CD4-positive, alpha-beta memory T cell (primary cell): ENCODE results near the gene NPEPL1. TPM values are rescaled to one million over a fixed set of nuclear protein-coding genes. Genes with fewer than 3 reads are reported as not detected.

Source experiments
- CTCF ChIA-PET: fragments of 350-600 bp; sonication (Branson Sonifier 250); formaldehyde crosslinking; loops from one replicate; lab custom pipeline; 2021; ENCODE audit warnings: inconsistent platforms; ENCODE audit not compliant: partially characterized antibody; lab: Charles Lee
- POLR2A ChIA-PET: fragments of 350-600 bp; sonication (Branson Sonifier 250); formaldehyde crosslinking; loops from one replicate; lab custom pipeline; 2021; ENCODE audit not compliant: partially characterized antibody; lab: Charles Lee
- DNase-seq, 5 donors: peaks; one replicate each; pipeline versions ENCODE4 v3.0.0 to v3.0.0-alpha.2; 2020 to 2022; ENCODE audit warnings: mixed read lengths in 1 of 5
- H3K27ac ChIP-seq: one replicate; pipeline ENCODE4 v1.7.0; 2013; ENCODE audit warnings: low read depth, low read length
- H3K27me3 ChIP-seq: 2 replicates; pipeline ENCODE4 v1.7.0; 2013; ENCODE audit warnings: mild to moderate bottlenecking, low read length, moderate library complexity; ENCODE audit not compliant: insufficient read depth
- H3K36me3 ChIP-seq: 2 replicates; pipeline ENCODE4 v1.7.0; 2013; ENCODE audit warnings: mild to moderate bottlenecking, low read length, moderate library complexity; ENCODE audit not compliant: insufficient read depth
- H3K4me1 ChIP-seq: 2 replicates; pipeline ENCODE4 v1.7.0; 2013; ENCODE audit warnings: mild to moderate bottlenecking, low read length, moderate library complexity; ENCODE audit not compliant: insufficient read depth
- H3K4me3 ChIP-seq, 2 donors: one replicate each; pipeline ENCODE4 v1.7.0; 2013; ENCODE audit warnings: low read length in 2 of 2, mild to moderate bottlenecking in 1 of 2
- H3K9me3 ChIP-seq, 2 donors: one replicate each; pipeline ENCODE4 v1.7.0; 2013; ENCODE audit warnings: low read length in 2 of 2, control low read depth in 1 of 2; ENCODE audit not compliant: control insufficient read depth in 1 of 2
- H3K27ac Mint-ChIP-seq, 7 donors: one replicate each; pipeline ENCODE4 v1.8.0; 2020 to 2021; ENCODE audit warnings: mixed read lengths in 7 of 7, mild to moderate bottlenecking in 6 of 7, inconsistent platforms in 3 of 7, moderate library complexity in 3 of 7
- H3K27me3 Mint-ChIP-seq, 2 donors: one replicate each; pipeline ENCODE4 v1.8.0; 2020 to 2021; ENCODE audit warnings: mixed read lengths in 2 of 2
- H3K36me3 Mint-ChIP-seq, 2 donors: one replicate each; pipeline ENCODE4 v1.8.0; 2020 to 2021; ENCODE audit warnings: mixed read lengths in 2 of 2, inconsistent platforms in 1 of 2, mild to moderate bottlenecking in 1 of 2
- H3K4me1 Mint-ChIP-seq, 4 donors: one replicate each; pipeline ENCODE4 v1.8.0; 2020 to 2021; ENCODE audit warnings: mixed read lengths in 4 of 4, mild to moderate bottlenecking in 1 of 4
- H3K4me3 Mint-ChIP-seq, 8 donors: one replicate each; pipeline ENCODE4 v1.8.0; 2020 to 2021; ENCODE audit warnings: mixed read lengths in 8 of 8, mild to moderate bottlenecking in 7 of 8, moderate library complexity in 6 of 8, inconsistent platforms in 3 of 8
- H3K9me3 Mint-ChIP-seq, 8 donors: one replicate each; pipeline ENCODE4 v1.8.0; 2020 to 2021; ENCODE audit warnings: mixed read lengths in 8 of 8, mild to moderate bottlenecking in 5 of 8, inconsistent platforms in 3 of 8, moderate library complexity in 1 of 8
- intact Hi-C: fragments of 100-400 bp; cut with micrococcal nuclease; formaldehyde crosslinking; loops from one replicate; pipeline ENCODE4 v1.15.1; 2023
- polyA plus RNA-seq, 2 donors: library from polyadenylated mRNA; unstranded; fragments of 300-500 nt; fragmentation: Illumina TruSeq; gene quantifications; one replicate each; pipeline ENCODE4 v1.2.3, GENCODE V29; 2021
- total RNA-seq, 2 experiments: library from RNA; stranded (reverse); gene quantifications; one replicate each; pipeline ENCODE4 v1.2.3, GENCODE V29; 2021

The NPEPL1 gene
- total and polyA plus RNA-seq, 4 experiments from 2014 or later = 8.9 to 44.8 (median 28.1) TPM

DNA sequence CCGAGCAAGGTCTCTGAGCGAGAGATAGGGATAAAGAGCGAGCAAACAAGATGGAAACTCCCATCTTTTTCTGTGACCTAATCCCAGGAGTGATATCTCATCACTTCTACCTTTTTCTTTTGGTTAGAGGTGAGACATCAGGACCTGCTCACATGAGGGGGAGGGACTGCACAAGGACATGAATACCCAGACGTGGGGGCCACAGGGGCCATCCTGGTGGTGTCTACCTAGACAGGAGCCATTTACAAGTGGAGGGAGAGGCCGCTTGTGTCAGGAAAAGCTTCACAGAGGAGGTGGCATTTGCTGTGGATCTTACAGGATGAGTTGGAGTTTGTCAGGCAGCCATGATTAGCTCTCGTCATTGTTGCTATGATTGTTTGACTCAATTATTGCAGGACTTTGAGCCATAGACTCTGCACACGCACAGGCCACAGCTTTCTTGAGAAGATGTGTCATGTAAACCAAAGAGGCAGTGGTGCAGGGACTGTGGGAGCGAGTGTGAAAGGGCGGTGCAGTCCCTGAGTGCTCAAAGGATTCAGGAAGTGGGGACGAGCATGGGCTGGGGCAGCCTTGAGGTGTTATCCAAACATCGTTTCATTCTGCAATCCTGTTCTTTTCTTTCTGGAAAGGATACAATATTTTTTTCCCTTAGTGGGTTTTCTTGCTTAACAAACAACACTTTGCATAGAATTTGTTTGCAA is 7.7 kb downstream of the NPEPL1 start:
- peaks cover 25% of the 10 kb centered on the region for H3K36me3 ChIP-seq
- H3K9me3 Mint-ChIP-seq = no peaks in the 10 kb centered on the region
- intact Hi-C loops = no loop called here
- H3K27me3 Mint-ChIP-seq = no peaks in the 10 kb centered on the region
- peaks cover 0 to 2% (median under 1%) of the 10 kb centered on the region in 4 donors for H3K4me1 Mint-ChIP-seq
- ChIA-PET CTCF (interaction anchor here (0.6 kb wide), 1 partner anchor 50 kb away, joined by 3 read pairs; no protein-coding TSS in a partner anchor), POLR2A (interaction anchor here (1.4 kb wide), 1 partner anchor 49 kb away, joined by 5 read pairs; the partner anchor contains the start of gene STX16)
- H3K27ac ChIP-seq = no peak overlapping the region
- H3K36me3 Mint-ChIP-seq = peaks cover 29 to 51% of the 10 kb centered on the region in 2 donors
- H3K27me3 ChIP-seq = no peaks in the 10 kb centered on the region
- no peak overlapping the region for H3K4me3 Mint-ChIP-seq
- H3K4me1 ChIP-seq = no peaks in the 10 kb centered on the region
- no peak overlapping the region for H3K4me3 ChIP-seq
- DNase-seq = no peak
- no peak overlapping the region for H3K27ac Mint-ChIP-seq
- H3K9me3 ChIP-seq = no peaks in the 10 kb centered on the region

DNA sequence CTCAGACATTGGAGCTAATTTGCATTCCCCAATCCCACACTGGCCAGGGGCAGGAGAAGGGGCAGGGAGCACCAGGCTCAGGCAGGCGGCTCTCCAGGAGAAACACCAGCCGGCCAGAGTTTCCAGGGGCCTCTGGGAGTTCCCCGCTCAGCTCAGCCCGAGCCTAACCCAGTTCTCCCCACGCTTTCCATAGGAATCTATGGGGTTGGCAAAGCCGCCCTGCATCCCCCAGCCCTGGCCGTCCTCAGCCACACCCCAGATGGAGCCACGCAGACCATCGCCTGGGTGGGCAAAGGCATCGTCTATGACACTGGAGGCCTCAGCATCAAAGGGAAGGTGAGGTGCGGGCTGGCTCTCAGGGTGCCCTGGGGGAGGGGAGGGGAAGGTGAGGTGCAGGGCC is 8.2 kb downstream of the NPEPL1 start:
- ChIA-PET CTCF (no interaction called here), POLR2A (interaction anchor here (1.4 kb wide), 1 partner anchor 50 kb away, joined by 5 read pairs; the partner anchor contains the start of gene STX16)
- H3K4me3 ChIP-seq = no peak overlapping the region
- Mint-ChIP-seq H3K4me1 (peaks cover 0 to 2% (median under 1%) of the 10 kb centered on the region in 4 donors), H3K9me3 (no peaks in the 10 kb centered on the region), H3K27me3 (no peaks in the 10 kb centered on the region), H3K36me3 (peaks cover 30 to 56% of the 10 kb centered on the region in 2 donors), H3K27ac (no peak overlapping the region), H3K4me3 (no peak overlapping the region)
- no peak overlapping the region for H3K27ac ChIP-seq
- H3K9me3 ChIP-seq = no peaks in the 10 kb centered on the region
- H3K4me1 ChIP-seq = no peaks in the 10 kb centered on the region
- H3K27me3 ChIP-seq = no peaks in the 10 kb centered on the region
- DNase-seq = no peak
- intact Hi-C loops = no loop called here
- H3K36me3 ChIP-seq = peaks cover 25% of the 10 kb centered on the region

DNA sequence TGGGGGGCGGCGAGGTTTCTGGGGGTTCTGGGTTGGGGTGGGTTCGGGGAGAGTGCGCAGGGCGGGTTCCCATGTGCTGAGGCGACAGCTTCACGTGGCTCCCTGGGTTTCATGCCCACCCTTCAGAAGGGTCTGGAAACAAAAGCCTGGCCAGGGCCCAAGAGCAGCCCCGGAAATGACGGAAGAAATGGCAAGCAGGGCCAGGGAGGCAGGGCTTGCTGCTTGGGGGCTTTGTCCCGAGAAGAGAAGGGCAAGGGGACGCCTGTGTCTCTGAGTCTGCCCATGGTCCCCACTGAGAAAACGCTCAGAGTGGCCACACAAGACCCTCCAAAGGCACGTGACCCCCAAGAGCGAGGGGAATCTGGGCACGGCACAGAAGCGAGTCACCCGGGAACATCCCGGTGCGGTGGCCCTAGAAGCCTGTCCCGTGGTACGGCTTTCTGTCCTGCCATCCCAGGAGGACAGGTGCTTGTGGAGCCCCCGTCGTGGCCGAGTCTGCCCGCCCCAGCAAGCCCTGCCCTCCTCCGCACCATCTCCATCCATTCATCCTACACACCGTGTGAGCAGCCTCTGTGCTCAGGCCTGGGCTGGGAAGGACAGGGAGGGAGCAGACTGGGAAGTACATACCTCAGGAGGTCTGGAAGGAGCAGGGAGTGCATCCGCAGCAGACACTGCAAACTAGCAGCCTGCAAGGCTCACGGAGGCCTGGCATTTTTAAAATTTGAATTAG is 9.0 kb downstream of the NPEPL1 start:
- Histone ChIP-seq H3K27me3 (no peaks in the 10 kb centered on the region), H3K4me1 (no peaks in the 10 kb centered on the region), H3K36me3 (peaks cover 21% of the 10 kb centered on the region), H3K27ac (no peak overlapping the region), H3K4me3 (no peak overlapping the region), H3K9me3 (no peaks in the 10 kb centered on the region)
- Mint-ChIP-seq H3K27me3 (no peaks in the 10 kb centered on the region), H3K36me3 (peaks cover 30 to 56% of the 10 kb centered on the region in 2 donors), H3K4me1 (peaks cover 0 to 2% (median under 1%) of the 10 kb centered on the region in 4 donors), H3K9me3 (peaks cover 0 to 1% (median 0%) of the 10 kb centered on the region in 8 donors), H3K4me3 (no peak overlapping the region), H3K27ac (no peak overlapping the region)
- ChIA-PET CTCF (no interaction called here), POLR2A (no interaction called here)
- intact Hi-C loops = no loop called here
- DNase-seq = no peak

DNA sequence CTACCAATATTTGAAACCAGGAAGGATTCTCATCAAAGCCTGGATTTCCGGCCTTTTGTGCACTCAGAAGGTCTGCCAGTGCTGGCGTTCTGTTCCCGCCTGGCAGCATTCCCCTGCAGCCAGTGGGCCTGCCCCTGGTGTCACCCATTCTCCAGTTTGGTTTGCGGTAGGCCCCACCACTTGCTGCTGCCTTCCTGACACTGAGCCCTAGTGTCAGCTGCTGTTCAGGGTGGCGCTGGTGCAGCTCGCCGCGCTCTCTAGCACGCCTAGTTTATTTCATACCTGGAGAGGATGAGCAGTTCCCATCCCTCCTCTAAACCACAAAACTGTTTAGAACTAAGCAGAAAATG is 9.5 kb downstream of the NPEPL1 start:
- Histone ChIP-seq H3K9me3 (no peaks in the 10 kb centered on the region), H3K27me3 (no peaks in the 10 kb centered on the region), H3K4me3 (no peak overlapping the region), H3K4me1 (no peaks in the 10 kb centered on the region), H3K36me3 (peaks cover 16% of the 10 kb centered on the region), H3K27ac (no peak overlapping the region)
- ChIA-PET POLR2A (no interaction called here), CTCF (interaction anchor here (1.3 kb wide), 1 partner anchor 465 kb away, joined by 3 read pairs; no protein-coding TSS in a partner anchor)
- DNase-seq = no peak
- intact Hi-C loops = no loop called here
- Mint-ChIP-seq H3K27me3 (no peaks in the 10 kb centered on the region), H3K4me1 (peaks cover 0 to 2% (median under 1%) of the 10 kb centered on the region in 4 donors), H3K9me3 (peaks cover 0 to 1% (median 0%) of the 10 kb centered on the region in 8 donors), H3K4me3 (no peak overlapping the region), H3K27ac (peak overlapping the region in 1 of 7 donors; percentile 53), H3K36me3 (peaks cover 30 to 56% of the 10 kb centered on the region in 2 donors)

DNA sequence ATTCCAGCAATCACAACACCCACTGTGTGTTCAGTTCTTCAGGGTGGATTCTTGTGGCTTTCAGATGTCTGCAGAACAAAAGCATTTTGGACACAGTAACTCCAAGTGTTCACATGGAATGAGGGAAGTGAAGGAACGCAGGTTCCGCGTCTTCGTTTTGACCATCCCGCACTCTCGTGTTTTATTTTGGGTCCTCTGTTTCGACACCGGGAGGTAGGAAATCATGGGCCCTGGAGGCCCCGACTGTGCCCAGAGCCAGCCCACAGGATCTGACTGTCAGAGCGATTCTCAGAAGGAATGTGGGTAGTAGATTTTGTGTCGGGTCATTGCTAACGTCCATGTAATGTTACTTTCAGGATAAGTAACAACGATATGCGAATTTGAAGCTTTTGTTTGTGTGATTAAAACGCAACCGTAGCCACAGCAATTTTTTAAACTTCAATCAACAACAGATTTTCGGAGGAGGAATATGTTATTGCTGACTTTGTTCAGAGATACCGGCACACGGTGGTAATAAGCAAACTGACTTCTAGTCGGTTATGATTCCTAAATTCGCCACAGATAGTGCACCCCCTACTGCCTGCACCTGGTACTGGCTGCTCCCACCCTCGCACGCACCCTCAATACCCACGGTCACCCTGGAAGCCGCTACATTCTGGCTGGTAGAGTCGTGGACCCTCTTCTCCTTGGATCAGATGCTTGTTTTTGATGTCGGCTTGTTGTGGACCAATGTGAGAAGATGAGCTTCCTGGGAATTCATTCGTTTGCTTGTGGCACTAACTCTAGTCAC is 10.5 kb downstream of the NPEPL1 start:
- Histone ChIP-seq H3K4me3 (no peak overlapping the region), H3K36me3 (peaks cover 15% of the 10 kb centered on the region), H3K4me1 (no peaks in the 10 kb centered on the region), H3K27me3 (no peaks in the 10 kb centered on the region), H3K27ac (no peak overlapping the region), H3K9me3 (no peaks in the 10 kb centered on the region)
- Mint-ChIP-seq H3K36me3 (peaks cover 30 to 48% of the 10 kb centered on the region in 2 donors), H3K4me1 (peaks cover 0 to 2% (median under 1%) of the 10 kb centered on the region in 4 donors), H3K9me3 (peaks cover 0 to 1% (median 0%) of the 10 kb centered on the region in 8 donors), H3K4me3 (no peak overlapping the region), H3K27ac (peak overlapping the region in 1 of 7 donors; percentile 53), H3K27me3 (no peaks in the 10 kb centered on the region)
- intact Hi-C loops = no loop called here
- ChIA-PET CTCF (interaction anchor here (1.3 to 1.6 kb wide), 2 partner anchors 56 to 466 kb away, joined by 3 to 5 read pairs; no protein-coding TSS in a partner anchor), POLR2A (no interaction called here)
- DNase-seq = no peak

DNA sequence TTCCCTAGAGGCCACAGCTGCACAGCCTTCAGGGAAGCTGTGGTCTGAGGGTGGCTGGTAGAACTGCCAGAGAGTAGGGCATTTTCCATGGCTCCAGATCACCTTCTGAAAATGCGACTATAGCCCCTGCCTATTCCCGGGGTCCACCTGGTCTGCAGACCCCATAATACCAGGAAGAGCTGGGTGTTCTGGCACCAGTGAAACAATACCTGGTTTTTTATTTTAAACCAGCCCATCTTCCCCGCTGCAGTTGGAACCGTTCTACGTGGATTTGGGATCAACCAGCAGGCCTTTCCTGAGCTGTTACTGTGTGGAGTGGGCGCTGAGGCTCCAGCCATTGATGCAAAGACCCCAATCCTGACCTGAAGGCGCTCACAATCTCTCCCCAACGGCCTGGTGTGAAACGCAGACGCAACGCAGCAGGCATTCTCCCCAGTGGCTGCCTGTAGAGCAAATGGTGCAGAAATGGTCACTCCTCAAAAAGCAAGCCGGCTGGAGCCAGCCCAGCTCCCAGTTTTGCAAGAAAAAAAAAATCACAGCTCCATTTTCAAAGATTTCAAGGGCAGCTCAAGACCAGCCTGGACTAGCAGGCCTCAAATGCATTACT is 11.3 kb downstream of the NPEPL1 start:
- no peak overlapping the region for H3K4me3 Mint-ChIP-seq
- no peaks in the 10 kb centered on the region for H3K27me3 ChIP-seq
- H3K4me1 Mint-ChIP-seq = peaks cover 0 to 2% (median 0%) of the 10 kb centered on the region in 4 donors
- POLR2A ChIA-PET = no interaction called here
- no peaks in the 10 kb centered on the region for H3K27me3 Mint-ChIP-seq
- no peaks in the 10 kb centered on the region for H3K4me1 ChIP-seq
- no peaks in the 10 kb centered on the region for H3K9me3 ChIP-seq
- no peak overlapping the region for H3K27ac ChIP-seq
- CTCF ChIA-PET = interaction anchor here (1.4 to 1.6 kb wide), 3 partner anchors 27 to 56 kb away, joined by 4 to 5 read pairs (median 4); partner anchors contain the start of gene STX16
- no peak overlapping the region for H3K27ac Mint-ChIP-seq
- no peak overlapping the region for H3K4me3 ChIP-seq
- peaks cover 0 to 1% (median 0%) of the 10 kb centered on the region in 8 donors for H3K9me3 Mint-ChIP-seq
- DNase-seq = no peak
- peaks cover 15% of the 10 kb centered on the region for H3K36me3 ChIP-seq
- intact Hi-C loops = no loop called here
- peaks cover 31 to 45% of the 10 kb centered on the region in 2 donors for H3K36me3 Mint-ChIP-seq
